ENCODE data around the gene PHF21A. TPM values are rescaled to one million over a fixed set of nuclear protein-coding genes. Genes with fewer than 3 reads are reported as not detected.

PHF21A gene
- polyA plus RNA-seq, 3 donors, result 6.2 to 95.2 (median 14.0) TPM

DNA sequence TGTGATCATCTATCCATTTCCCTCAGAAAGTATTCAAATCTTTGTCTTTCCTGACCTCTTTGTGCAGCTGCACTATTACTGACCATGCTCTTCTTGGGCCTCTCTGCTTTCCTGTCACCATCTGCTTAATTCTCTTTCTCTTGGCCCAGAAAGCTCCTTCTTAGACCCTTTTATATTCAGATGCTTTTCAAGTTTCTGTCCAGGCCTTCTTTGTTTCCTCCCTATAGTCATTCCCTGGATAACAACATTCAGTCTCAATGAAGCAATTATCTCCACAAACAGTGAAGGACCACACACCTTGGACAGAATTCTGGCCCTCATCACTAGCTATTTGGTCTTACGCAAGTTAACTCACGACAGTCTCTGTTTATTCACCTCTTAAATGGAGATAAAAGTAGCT is 109.1 kb downstream of the PHF21A start:
- Histone ChIP-seq H3K9me3 (replicated peaks in 1 of 2; ENCODE audit: control insufficient read depth in 1 of 2, insufficient read depth in 1 of 2, low read length in 2 of 2) (no peaks in the 10 kb centered on the region), H3K4me1 (ENCODE audit: control insufficient read depth in 1 of 2, insufficient read depth in 2 of 2, low read length in 2 of 2) (no peaks in the 10 kb centered on the region), H3K27ac (ENCODE audit: low read depth in 1 of 2, low read length in 2 of 2) (no peak overlapping the region), H4K20me1 (ENCODE audit: insufficient read depth, low read length) (peaks cover 90% of the 10 kb centered on the region), H3K9ac (ENCODE audit: insufficient read depth, low read length, poor library complexity, severe bottlenecking) (no peak overlapping the region), H3K79me2 (ENCODE audit: insufficient read depth, low read length) (peaks cover 5% of the 10 kb centered on the region), H3K27me3 (ENCODE audit: control insufficient read depth in 2 of 2, insufficient read depth in 2 of 2, low read length in 2 of 2) (no peaks in the 10 kb centered on the region), H3K4me2 (replicated peaks; ENCODE audit: extremely low read depth, low read length, poor library complexity, severe bottlenecking) (no peak overlapping the region), H2AFZ (ENCODE audit: insufficient read depth, low read depth, low read length, poor library complexity, severe bottlenecking) (no peak overlapping the region), H3K4me3 (replicated peaks in 1 of 3; ENCODE audit: low read depth in 2 of 3, low read length in 3 of 3) (no peak overlapping the region), H3K36me3 (replicated peaks in 1 of 2; ENCODE audit: control insufficient read depth in 1 of 2, insufficient read depth in 2 of 2, low read length in 2 of 2) (peaks cover 0 to 14% of the 10 kb centered on the region in 2 donors)
- intact Hi-C loops (cut with micrococcal nuclease), result no loop called here
- Mint-ChIP-seq H3K4me3 (no peak overlapping the region), H3K36me3 (peaks cover 5 to 33% of the 10 kb centered on the region in 2 donors), H3K27ac (peak overlapping the region in 1 of 7 donors; percentile 76), H3K9me3 (peaks cover 0 to 3% (median 0%) of the 10 kb centered on the region in 7 donors), H3K27me3 (ENCODE audit: low read depth in 3 of 3) (peaks cover 0 to 3% (median 0%) of the 10 kb centered on the region in 3 donors), H3K4me1 (no peaks in the 10 kb centered on the region)
- no peak for DNase-seq
- no CpG with 5 or more reads among the region's 2 CpGs for WGBS (ENCODE audit: insufficient coverage)
- TF ChIP-seq, protein P1, sequence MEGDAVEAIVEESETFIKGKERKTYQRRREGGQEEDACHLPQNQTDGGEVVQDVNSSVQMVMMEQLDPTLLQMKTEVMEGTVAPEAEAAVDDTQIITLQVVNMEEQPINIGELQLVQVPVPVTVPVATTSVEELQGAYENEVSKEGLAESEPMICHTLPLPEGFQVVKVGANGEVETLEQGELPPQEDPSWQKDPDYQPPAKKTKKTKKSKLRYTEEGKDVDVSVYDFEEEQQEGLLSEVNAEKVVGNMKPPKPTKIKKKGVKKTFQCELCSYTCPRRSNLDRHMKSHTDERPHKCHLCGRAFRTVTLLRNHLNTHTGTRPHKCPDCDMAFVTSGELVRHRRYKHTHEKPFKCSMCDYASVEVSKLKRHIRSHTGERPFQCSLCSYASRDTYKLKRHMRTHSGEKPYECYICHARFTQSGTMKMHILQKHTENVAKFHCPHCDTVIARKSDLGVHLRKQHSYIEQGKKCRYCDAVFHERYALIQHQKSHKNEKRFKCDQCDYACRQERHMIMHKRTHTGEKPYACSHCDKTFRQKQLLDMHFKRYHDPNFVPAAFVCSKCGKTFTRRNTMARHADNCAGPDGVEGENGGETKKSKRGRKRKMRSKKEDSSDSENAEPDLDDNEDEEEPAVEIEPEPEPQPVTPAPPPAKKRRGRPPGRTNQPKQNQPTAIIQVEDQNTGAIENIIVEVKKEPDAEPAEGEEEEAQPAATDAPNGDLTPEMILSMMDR (IDR thresholded peaks at IDR 0.05), result no peak

DNA sequence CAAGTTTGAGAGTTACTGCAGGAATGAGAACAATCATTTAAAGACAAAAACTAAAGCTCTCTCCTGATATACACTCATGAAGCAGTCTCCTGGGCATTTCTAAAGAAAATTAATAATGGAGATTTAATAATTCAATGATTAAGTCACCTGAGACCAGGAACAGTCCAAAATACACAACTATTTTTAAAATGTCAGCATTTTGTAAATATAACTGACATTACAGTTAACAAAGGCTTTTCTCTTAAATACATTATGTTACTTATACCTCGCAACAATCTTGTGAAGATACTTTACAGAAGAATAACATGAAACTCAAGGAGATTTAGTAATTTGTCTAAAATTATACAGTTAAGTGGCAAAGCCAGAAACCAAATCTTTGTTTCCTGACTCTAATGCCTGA is 111.2 kb downstream of the PHF21A start:
- Histone ChIP-seq H3K4me2 (replicated peaks; ENCODE audit: extremely low read depth, low read length, poor library complexity, severe bottlenecking) (no peak overlapping the region), H3K36me3 (replicated peaks in 1 of 2; ENCODE audit: control insufficient read depth in 1 of 2, insufficient read depth in 2 of 2, low read length in 2 of 2) (peaks cover 0 to 18% of the 10 kb centered on the region in 2 donors), H2AFZ (ENCODE audit: insufficient read depth, low read depth, low read length, poor library complexity, severe bottlenecking) (no peak overlapping the region), H3K4me1 (ENCODE audit: control insufficient read depth in 1 of 2, insufficient read depth in 2 of 2, low read length in 2 of 2) (no peaks in the 10 kb centered on the region), H3K27me3 (ENCODE audit: control insufficient read depth in 2 of 2, insufficient read depth in 2 of 2, low read length in 2 of 2) (no peaks in the 10 kb centered on the region), H3K9me3 (replicated peaks in 1 of 2; ENCODE audit: control insufficient read depth in 1 of 2, insufficient read depth in 1 of 2, low read length in 2 of 2) (no peaks in the 10 kb centered on the region), H3K27ac (ENCODE audit: low read depth in 1 of 2, low read length in 2 of 2) (no peak overlapping the region), H4K20me1 (ENCODE audit: insufficient read depth, low read length) (peaks cover 94% of the 10 kb centered on the region), H3K4me3 (replicated peaks in 1 of 3; ENCODE audit: low read depth in 2 of 3, low read length in 3 of 3) (no peak overlapping the region), H3K79me2 (ENCODE audit: insufficient read depth, low read length) (peaks cover 7% of the 10 kb centered on the region), H3K9ac (ENCODE audit: insufficient read depth, low read length, poor library complexity, severe bottlenecking) (no peak overlapping the region)
- no CpG with 5 or more reads among the region's 1 CpG for WGBS (ENCODE audit: insufficient coverage)
- Mint-ChIP-seq H3K4me1 (no peaks in the 10 kb centered on the region), H3K4me3 (no peak overlapping the region), H3K9me3 (peaks cover 0 to 3% (median 0%) of the 10 kb centered on the region in 7 donors), H3K36me3 (peaks cover 5 to 25% of the 10 kb centered on the region in 2 donors), H3K27ac (no peak overlapping the region), H3K27me3 (ENCODE audit: low read depth in 3 of 3) (peaks cover 0 to 3% (median 0%) of the 10 kb centered on the region in 3 donors)
- DNase-seq, result no peak
- intact Hi-C loops (cut with micrococcal nuclease), result no loop called here
- TF ChIP-seq, protein P1 (IDR thresholded peaks at IDR 0.05), result no peak

Data from CD14-positive monocyte (primary cell).